ENCODE measurements around the gene BAIAP2L1.

BAIAP2L1 gene

DNA sequence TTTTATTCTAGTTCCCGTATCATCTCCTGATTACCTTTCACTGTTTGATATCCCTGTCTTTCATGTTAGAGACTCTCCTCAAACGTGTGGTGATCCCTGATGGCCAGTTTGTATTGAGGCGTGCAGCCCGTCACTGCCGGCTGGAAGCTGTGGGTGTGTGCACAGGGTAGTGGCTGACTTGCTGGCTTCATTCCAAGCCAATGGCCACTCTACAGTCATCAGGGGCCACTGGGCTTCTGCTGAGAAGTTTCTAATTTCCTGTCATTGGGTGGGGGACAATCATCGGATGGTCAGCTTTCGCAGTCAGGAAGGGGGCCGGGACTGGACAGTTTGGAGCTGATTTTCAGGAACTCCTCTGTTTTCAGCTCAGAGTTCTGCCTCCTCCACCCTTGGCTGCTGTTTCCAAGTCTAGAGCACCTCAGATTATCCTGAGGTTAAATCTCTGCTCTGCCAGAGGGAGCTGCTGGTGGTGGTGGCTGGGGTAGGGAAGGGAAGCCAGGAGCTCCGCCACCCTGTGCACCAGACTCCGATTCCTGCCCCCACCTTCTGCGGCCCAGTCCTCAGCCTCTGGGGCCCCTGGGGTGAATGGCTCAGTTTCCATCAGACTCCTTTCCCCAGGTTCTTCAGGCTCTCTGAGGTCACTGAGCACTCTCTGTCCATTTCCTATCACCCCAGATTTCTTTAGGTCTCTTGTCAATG is 34.9 kb downstream of the BAIAP2L1 start:
- Mint-ChIP-seq H3K27me3 (peaks cover 23% of the 10 kb centered on the region), H3K27ac (ENCODE audit: low read depth) (no peak overlapping the region), H3K4me1 (no peaks in the 10 kb centered on the region), H3K36me3 (ENCODE audit: insufficient read depth) (no peaks in the 10 kb centered on the region), H3K9me3 (no peaks in the 10 kb centered on the region), H3K4me3 (no peak overlapping the region)
- ATAC-seq (replicated peaks; ENCODE audit: extremely low read depth, poor library complexity, severe bottlenecking) (no peak), DNase-seq (ENCODE audit: low spot score in 2 of 2) (no peak)

DNA sequence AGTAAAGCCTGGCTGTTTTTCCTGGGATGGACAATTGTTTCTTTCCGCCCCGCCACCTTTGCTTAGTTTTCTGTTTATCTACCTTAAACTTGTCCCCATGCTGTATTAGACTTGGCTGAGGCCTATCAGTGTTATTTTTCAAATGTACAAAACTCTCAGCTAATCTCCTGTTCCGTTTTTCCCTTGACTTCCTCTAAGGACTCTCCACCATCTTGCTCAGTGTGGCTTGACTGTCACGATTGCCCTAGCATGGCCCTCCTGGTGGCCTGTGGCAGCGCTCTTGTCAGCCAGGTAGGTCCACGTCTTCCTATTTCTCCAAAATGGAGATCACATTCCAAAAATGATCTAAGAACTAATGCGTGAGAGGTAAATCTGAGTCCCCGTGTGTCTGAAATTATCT is 36.7 kb downstream of the BAIAP2L1 start:
- ATAC-seq (replicated peaks; ENCODE audit: extremely low read depth, poor library complexity, severe bottlenecking) (no peak), DNase-seq (ENCODE audit: low spot score in 2 of 2) (no peak)
- no peaks in the 10 kb centered on the region for H3K36me3 Mint-ChIP-seq (ENCODE audit: insufficient read depth)
- H3K27me3 Mint-ChIP-seq, result peaks cover 23% of the 10 kb centered on the region
- H3K27ac Mint-ChIP-seq (ENCODE audit: low read depth), result no peak overlapping the region
- no peak overlapping the region for H3K4me3 Mint-ChIP-seq
- H3K4me1 Mint-ChIP-seq, result no peaks in the 10 kb centered on the region
- H3K9me3 Mint-ChIP-seq, result no peaks in the 10 kb centered on the region

DNA sequence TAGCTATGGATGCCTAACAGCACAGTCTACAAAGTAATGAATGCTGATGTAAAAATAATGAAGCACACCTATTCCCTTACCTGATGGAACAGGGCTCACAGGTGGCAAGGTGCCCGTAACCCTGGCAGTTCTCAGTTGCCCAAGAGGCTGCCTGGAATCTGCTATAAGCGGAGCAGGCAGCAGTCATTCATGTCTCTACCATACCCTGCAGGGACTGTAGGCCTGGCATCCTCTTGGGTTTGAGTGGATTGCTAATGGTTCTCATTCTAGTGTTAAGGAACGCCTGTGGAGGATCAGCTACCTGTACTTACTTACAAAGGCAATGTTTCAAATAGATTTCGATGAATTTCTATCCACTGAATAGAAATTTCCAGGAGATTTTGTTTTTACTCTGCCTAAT is 38.4 kb downstream of the BAIAP2L1 start:
- Mint-ChIP-seq H3K4me3 (no peak overlapping the region), H3K27ac (ENCODE audit: low read depth) (no peak overlapping the region), H3K27me3 (peaks cover 12% of the 10 kb centered on the region), H3K36me3 (ENCODE audit: insufficient read depth) (no peaks in the 10 kb centered on the region), H3K9me3 (no peaks in the 10 kb centered on the region), H3K4me1 (no peaks in the 10 kb centered on the region)
- ATAC-seq (replicated peaks; ENCODE audit: extremely low read depth, poor library complexity, severe bottlenecking) (no peak), DNase-seq (ENCODE audit: low spot score in 2 of 2) (no peak)

DNA sequence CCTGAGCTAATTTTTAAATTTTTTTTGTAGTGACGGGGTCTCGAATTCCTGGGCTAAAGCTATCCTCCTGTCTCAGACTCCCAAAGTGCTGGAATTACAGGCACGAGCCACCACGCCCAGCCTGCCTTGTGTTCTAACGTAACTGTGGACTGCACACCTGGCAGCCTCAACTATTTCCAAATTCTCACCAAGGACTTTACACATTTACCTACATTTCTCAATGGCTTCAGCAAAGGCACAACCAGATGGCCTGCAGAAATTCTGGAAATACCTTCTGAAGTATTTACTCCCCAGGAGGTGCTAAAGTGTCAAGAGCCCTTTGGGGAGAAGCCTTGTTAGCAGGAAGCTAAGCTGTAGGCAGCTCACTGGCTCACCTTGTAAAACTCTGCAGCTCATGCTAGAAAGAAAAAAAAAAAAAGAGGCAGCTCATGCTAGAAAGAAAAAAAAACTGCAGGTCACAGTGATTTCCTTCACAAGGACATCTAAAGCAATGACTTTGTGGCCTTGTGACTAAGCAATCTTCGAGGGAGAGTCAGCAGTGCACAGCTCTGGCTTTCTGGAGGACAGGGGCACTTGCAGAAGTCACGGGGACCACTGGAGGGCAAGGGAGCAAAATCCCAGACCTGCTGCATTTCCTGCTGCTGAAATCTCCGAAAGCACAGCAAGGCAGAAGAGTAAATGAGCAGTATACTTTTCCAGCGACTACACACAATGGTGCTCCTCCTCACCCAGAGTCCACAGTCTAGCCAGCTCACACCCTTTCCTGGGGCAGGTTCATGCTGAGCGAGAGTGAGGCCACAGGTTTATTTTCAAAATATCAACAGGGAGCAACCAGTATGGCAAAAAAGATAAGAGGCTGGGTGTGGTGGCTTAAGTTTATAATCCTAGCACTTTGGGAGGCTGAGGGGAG is 40.4 kb downstream of the BAIAP2L1 start:
- Mint-ChIP-seq H3K9me3 (no peaks in the 10 kb centered on the region), H3K4me1 (no peaks in the 10 kb centered on the region), H3K27me3 (no peaks in the 10 kb centered on the region), H3K27ac (ENCODE audit: low read depth) (no peak overlapping the region), H3K4me3 (no peak overlapping the region), H3K36me3 (ENCODE audit: insufficient read depth) (no peaks in the 10 kb centered on the region)
- ATAC-seq (replicated peaks; ENCODE audit: extremely low read depth, poor library complexity, severe bottlenecking) (no peak), DNase-seq (ENCODE audit: low spot score in 2 of 2) (no peak)

DNA sequence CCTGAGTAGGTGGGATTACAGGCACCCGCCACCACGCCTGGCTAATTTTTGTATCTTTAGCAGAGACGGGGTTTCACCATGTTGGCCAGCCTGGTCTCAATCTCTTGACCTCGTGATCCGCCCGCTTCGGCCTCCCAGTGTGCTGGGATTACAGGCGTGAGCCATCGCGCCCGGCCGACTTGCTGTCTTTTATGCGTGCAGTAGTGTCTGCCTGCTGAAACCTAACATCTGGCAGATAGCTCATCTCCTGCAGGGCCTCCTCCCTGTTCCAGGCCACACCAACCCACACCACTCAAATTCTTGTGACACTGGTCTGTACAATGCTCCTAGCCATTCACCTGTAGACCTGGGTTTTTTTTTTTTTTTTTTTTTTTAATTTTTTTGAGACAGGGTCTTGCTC is 41.5 kb downstream of the BAIAP2L1 start:
- peaks cover 7% of the 10 kb centered on the region for H3K27me3 Mint-ChIP-seq
- no peak for ATAC-seq (replicated peaks; ENCODE audit: extremely low read depth, poor library complexity, severe bottlenecking)
- DNase-seq (ENCODE audit: low spot score in 2 of 2), result no peak
- no peaks in the 10 kb centered on the region for H3K4me1 Mint-ChIP-seq
- H3K9me3 Mint-ChIP-seq, result no peaks in the 10 kb centered on the region
- H3K27ac Mint-ChIP-seq (ENCODE audit: low read depth), result no peak overlapping the region
- H3K4me3 Mint-ChIP-seq, result no peak overlapping the region
- H3K36me3 Mint-ChIP-seq (ENCODE audit: insufficient read depth), result no peaks in the 10 kb centered on the region

DNA sequence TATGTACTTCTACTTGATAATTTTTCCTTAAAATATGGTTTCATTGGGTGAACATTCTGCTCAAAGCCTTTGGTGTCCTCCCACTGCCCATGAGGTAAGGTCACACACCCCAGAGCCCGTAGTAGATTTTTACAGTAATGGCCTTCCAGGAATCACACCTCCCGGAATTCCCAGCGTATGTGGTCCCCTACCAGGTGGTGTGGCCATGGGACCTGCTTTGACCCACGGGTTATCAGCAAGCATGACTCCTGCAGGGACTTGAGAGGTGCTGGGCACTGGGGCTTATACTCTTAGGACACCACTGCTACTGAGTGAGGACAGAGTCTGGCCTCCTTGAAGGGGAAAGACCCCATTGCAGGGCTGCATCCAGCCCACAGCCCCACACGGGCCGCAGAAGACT is 42.2 kb downstream of the BAIAP2L1 start:
- DNase-seq (ENCODE audit: low spot score in 2 of 2) (no peak), ATAC-seq (replicated peaks; ENCODE audit: extremely low read depth, poor library complexity, severe bottlenecking) (no peak)

DNA sequence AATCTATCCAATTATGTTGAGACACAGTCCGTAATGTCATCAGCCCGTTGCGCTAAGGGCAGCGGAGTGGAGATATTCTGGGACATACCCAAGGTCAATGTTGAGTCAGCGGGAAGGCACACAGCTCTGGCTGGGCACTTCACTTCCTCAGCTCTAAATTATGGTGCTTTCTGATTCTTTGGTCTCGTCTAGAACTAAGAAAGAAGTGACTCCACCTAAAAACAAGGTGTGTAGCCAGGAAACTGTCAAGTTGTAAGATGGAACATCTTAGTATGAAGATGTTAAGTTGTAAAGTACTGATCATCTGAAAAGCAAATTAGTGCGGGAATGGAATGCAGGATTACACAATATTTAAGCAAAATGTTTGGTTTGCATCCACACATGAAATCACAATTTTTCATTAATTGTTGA is 43.1 kb downstream of the BAIAP2L1 start:
- no peaks in the 10 kb centered on the region for H3K9me3 Mint-ChIP-seq
- ATAC-seq (replicated peaks; ENCODE audit: extremely low read depth, poor library complexity, severe bottlenecking) (no peak), DNase-seq (ENCODE audit: low spot score in 2 of 2) (no peak)
- H3K27ac Mint-ChIP-seq (ENCODE audit: low read depth), result no peak overlapping the region
- H3K27me3 Mint-ChIP-seq, result peaks cover 17% of the 10 kb centered on the region
- H3K36me3 Mint-ChIP-seq (ENCODE audit: insufficient read depth), result no peaks in the 10 kb centered on the region
- H3K4me3 Mint-ChIP-seq, result no peak overlapping the region
- H3K4me1 Mint-ChIP-seq, result no peaks in the 10 kb centered on the region

More for the DNA sequence above, 42.2 kb downstream of the BAIAP2L1 start:
- Mint-ChIP-seq H3K36me3 (ENCODE audit: insufficient read depth) (no peaks in the 10 kb centered on the region), H3K4me3 (no peak overlapping the region), H3K4me1 (no peaks in the 10 kb centered on the region), H3K9me3 (no peaks in the 10 kb centered on the region), H3K27me3 (peaks cover 14% of the 10 kb centered on the region), H3K27ac (ENCODE audit: low read depth) (no peak overlapping the region)

DNA sequence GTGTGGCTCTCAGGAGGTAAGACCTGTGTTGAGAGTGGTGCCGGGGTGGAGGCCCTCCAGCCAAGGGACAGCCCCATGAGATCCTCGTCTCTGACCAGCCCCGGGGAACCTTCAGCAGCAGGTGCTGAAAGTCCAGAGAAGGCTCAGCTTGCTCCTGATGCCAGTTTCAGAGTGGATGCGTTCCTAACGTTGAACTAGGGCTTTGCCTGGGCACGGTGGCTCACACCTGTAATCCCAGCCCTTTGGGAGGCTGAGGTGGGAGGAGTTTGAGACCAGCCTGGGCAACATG is 45.7 kb downstream of the BAIAP2L1 start:
- H3K27me3 Mint-ChIP-seq, result peaks cover 37% of the 10 kb centered on the region
- H3K36me3 Mint-ChIP-seq (ENCODE audit: insufficient read depth), result no peaks in the 10 kb centered on the region
- DNase-seq (ENCODE audit: low spot score in 2 of 2), result no peak
- no peaks in the 10 kb centered on the region for H3K9me3 Mint-ChIP-seq
- no peaks in the 10 kb centered on the region for H3K4me1 Mint-ChIP-seq
- no peak overlapping the region for H3K27ac Mint-ChIP-seq (ENCODE audit: low read depth)
- H3K4me3 Mint-ChIP-seq, result no peak overlapping the region
- ATAC-seq (replicated peaks; ENCODE audit: extremely low read depth, poor library complexity, severe bottlenecking), result no peak

DNA sequence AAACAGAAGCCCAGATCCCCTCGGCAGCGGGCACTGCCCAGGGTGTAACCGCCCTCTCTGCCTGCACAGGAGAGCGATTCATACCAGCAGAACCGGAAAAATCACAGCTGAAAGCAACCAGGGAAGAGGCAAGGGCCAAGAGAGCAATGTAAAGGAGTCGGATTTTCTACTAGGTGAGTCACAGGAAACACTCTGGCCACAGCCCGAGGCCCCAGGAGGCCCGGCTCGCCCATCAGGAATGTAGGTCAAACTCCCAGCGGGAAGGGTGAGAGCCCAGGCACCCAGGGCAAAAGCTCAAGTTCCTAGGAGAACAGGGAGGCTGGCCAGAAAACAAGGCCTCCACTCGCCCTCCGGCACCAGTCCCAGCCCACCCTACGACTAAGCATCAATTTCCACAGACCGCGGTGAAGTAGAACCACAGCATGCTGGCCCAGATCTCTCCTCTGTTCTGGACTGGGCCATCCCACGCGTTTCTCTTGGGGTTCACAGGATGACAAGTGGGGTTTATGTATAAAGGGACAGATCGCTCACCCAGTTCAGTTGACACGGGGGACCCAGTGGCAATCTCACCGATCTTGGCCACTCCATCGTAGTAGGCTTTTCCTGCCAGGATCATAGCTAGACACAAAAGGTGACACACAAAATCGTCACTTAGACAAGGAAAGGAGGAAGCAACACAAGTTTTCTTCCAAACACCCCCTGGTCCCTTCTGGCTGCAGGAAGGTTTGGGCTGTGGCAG is 46.2 kb downstream of the BAIAP2L1 start:
- no peaks in the 10 kb centered on the region for H3K4me1 Mint-ChIP-seq
- no peak overlapping the region for H3K27ac Mint-ChIP-seq (ENCODE audit: low read depth)
- H3K4me3 Mint-ChIP-seq, result no peak overlapping the region
- no peaks in the 10 kb centered on the region for H3K9me3 Mint-ChIP-seq
- no peak for ATAC-seq (replicated peaks; ENCODE audit: extremely low read depth, poor library complexity, severe bottlenecking)
- H3K27me3 Mint-ChIP-seq, result peaks cover 37% of the 10 kb centered on the region
- no peaks in the 10 kb centered on the region for H3K36me3 Mint-ChIP-seq (ENCODE audit: insufficient read depth)
- no peak for DNase-seq (ENCODE audit: low spot score in 2 of 2)

DNA sequence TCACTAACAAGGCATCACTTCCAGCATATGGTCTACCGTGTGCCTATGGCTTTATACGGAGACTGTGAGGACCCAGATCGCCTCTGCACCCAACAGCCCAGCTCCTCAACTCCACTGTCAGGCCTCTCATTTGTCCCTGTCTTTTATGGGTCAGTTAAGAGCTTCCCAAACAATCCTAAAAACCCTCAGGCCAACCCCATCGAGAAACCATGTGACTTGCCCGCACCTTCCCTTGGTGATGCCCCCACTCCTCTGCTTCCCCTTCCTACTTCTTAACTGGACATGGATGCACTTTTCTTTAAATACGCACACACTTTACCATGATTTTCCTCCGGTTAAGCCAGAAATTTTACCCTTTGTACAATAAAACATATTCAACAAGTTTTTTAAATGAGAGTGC is 46.8 kb downstream of the BAIAP2L1 start:
- Mint-ChIP-seq H3K27ac (ENCODE audit: low read depth) (no peak overlapping the region), H3K9me3 (no peaks in the 10 kb centered on the region), H3K27me3 (peaks cover 37% of the 10 kb centered on the region), H3K4me1 (no peaks in the 10 kb centered on the region), H3K4me3 (no peak overlapping the region), H3K36me3 (ENCODE audit: insufficient read depth) (no peaks in the 10 kb centered on the region)
- DNase-seq (ENCODE audit: low spot score in 2 of 2), result no peak
- ATAC-seq (replicated peaks; ENCODE audit: extremely low read depth, poor library complexity, severe bottlenecking), result no peak

DNA sequence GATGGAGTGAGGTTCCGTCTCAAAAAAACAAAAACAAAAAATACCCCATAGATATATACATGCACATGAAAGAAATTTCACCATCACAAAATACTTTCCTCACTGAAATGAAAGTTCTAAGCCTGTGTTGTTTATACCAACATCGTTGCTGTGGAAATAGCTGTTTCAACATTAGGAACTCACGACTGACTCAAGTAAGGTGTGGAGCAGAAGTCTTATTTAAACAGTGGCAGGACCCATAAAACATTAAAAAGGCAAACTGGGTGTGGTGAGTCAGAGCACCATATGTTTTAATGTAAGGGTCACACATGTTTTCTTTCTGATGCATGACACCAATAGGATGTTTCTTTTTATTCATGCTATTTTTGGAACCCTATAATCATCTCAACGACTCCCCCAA is 48.3 kb downstream of the BAIAP2L1 start:
- H3K27me3 Mint-ChIP-seq, result peaks cover 37% of the 10 kb centered on the region
- H3K9me3 Mint-ChIP-seq, result no peaks in the 10 kb centered on the region
- no peak for DNase-seq (ENCODE audit: low spot score in 2 of 2)
- H3K4me1 Mint-ChIP-seq, result no peaks in the 10 kb centered on the region
- no peak overlapping the region for H3K27ac Mint-ChIP-seq (ENCODE audit: low read depth)
- no peaks in the 10 kb centered on the region for H3K36me3 Mint-ChIP-seq (ENCODE audit: insufficient read depth)
- no peak for ATAC-seq (replicated peaks; ENCODE audit: extremely low read depth, poor library complexity, severe bottlenecking)
- no peak overlapping the region for H3K4me3 Mint-ChIP-seq

DNA sequence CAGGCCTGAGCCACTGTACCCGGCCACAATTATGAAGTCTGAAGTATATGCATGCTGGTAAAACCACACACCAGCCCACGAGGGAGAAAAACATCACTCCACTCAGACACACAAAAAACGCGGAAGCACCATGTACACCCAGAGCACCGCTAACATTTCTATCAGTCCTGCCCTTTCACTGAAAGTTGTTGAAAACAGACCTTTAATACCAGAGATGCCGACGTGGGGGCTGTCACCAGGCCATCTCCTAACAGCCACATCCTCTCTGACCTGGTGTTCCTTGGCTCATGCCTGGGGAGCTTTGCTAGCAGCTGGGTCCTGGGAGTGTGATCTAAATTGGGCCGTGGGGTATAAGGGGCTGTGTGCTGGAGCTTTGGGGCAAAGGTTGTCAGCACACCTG is 49.8 kb downstream of the BAIAP2L1 start:
- Mint-ChIP-seq H3K4me1 (no peaks in the 10 kb centered on the region), H3K36me3 (ENCODE audit: insufficient read depth) (no peaks in the 10 kb centered on the region), H3K4me3 (no peak overlapping the region), H3K27me3 (peaks cover 39% of the 10 kb centered on the region), H3K27ac (ENCODE audit: low read depth) (no peak overlapping the region), H3K9me3 (no peaks in the 10 kb centered on the region)
- DNase-seq (ENCODE audit: low spot score in 2 of 2), result no peak
- no peak for ATAC-seq (replicated peaks; ENCODE audit: extremely low read depth, poor library complexity, severe bottlenecking)
